H1 (cell line): Measurements from ENCODE around the gene SPIRE2. TPM values are rescaled to one million over a fixed set of nuclear protein-coding genes. Genes with fewer than 3 reads are reported as not detected.

Source experiments
- CTCF ChIA-PET: fragments of 300-600 bp; sonication (Branson Sonifier 250); formaldehyde crosslinking; loops from one replicate; lab custom pipeline; 2021; ENCODE audit not compliant: partially characterized antibody; lab: Charles Lee
- POLR2A ChIA-PET: fragments of 300-600 bp; sonication (Branson Sonifier 250); formaldehyde crosslinking; loops from one replicate; lab custom pipeline; 2021; ENCODE audit warnings: inconsistent platforms; ENCODE audit not compliant: partially characterized antibody; lab: Charles Lee
- DNase-seq, 2 experiments: peaks; one replicate each; pipeline versions ENCODE4 v3.0.0 to v3.0.0-alpha.2; 2010 to 2022; ENCODE audit warnings: low spot score in 2 of 2, low read depth in 1 of 2, mixed read lengths in 1 of 2
- FAIRE-seq: peaks from 2 replicates; lab custom pipeline; 2011; peaks lifted over from hg19 to GRCh38; lab: Jason Lieb, UNC
- H2AFZ ChIP-seq: 2 replicates; pipeline ENCODE4 v1.8.1; 2012; ENCODE audit warnings: low read length, inconsistent platforms
- H2AK5ac ChIP-seq: 2 replicates; pipeline ENCODE4 v1.6.1; 2013; ENCODE audit warnings: low read depth, low read length
- H2BK120ac ChIP-seq: replicated peaks from 2 replicates; pipeline ENCODE3; 2013; ENCODE audit warnings: low read depth, low read length, inconsistent platforms
- H2BK12ac ChIP-seq: 2 replicates; pipeline ENCODE4 v1.6.1; 2013; ENCODE audit warnings: low read depth, low read length
- H2BK15ac ChIP-seq: 2 replicates; pipeline ENCODE4 v1.6.1; 2013; ENCODE audit warnings: low read length
- H2BK20ac ChIP-seq: 2 replicates; pipeline ENCODE4 v1.6.1; 2013; ENCODE audit warnings: low read length
- H2BK5ac ChIP-seq: 2 replicates; pipeline ENCODE4 v1.6.1; 2013; ENCODE audit warnings: low read depth, low read length
- H3K14ac ChIP-seq: 2 replicates; pipeline ENCODE4 v1.6.1; 2013; ENCODE audit warnings: inconsistent platforms; ENCODE audit not compliant: insufficient read length
- H3K18ac ChIP-seq: 2 replicates; pipeline ENCODE4 v1.6.1; 2013; ENCODE audit warnings: low read length; ENCODE audit errors: extremely low read depth
- H3K23ac ChIP-seq: 2 replicates; pipeline ENCODE4 v1.6.1; 2013; ENCODE audit warnings: inconsistent platforms; ENCODE audit not compliant: insufficient read length
- H3K23me2 ChIP-seq: 2 replicates; pipeline ENCODE4 v1.6.1; 2013; ENCODE audit warnings: low read depth, low read length
- H3K27ac ChIP-seq: 2 replicates; pipeline ENCODE4 v1.6.1; 2011; ENCODE audit warnings: low read depth, low read length, inconsistent platforms
- H3K27me3 ChIP-seq, 4 experiments: replicated peaks in 1 of 4; 1 replicate in 1 of 4; 2 replicates in 3 of 4; pipeline versions ENCODE4 v1.6.1 to v1.8.1; 2011 to 2013; ENCODE audit warnings: low read length in 3 of 4, mild to moderate bottlenecking in 3 of 4, inconsistent platforms in 2 of 4, mixed read lengths in 2 of 4, moderate library complexity in 1 of 4; ENCODE audit not compliant: control insufficient read depth in 3 of 4, insufficient read depth in 3 of 4; ENCODE audit errors: extremely low read depth in 1 of 4
- H3K36me3 ChIP-seq, 4 experiments: 2 replicates each; pipeline versions ENCODE4 v1.6.1 to v1.8.1; 2011 to 2013; ENCODE audit warnings: mild to moderate bottlenecking in 4 of 4, low read length in 3 of 4, moderate library complexity in 2 of 4, control low read depth in 1 of 4, inconsistent platforms in 1 of 4; ENCODE audit not compliant: insufficient read depth in 4 of 4, control insufficient read depth in 2 of 4
- H3K4ac ChIP-seq: replicated peaks from 2 replicates; pipeline ENCODE3; 2013; ENCODE audit warnings: low read length, low read depth, mixed read lengths, inconsistent platforms; ENCODE audit not compliant: insufficient read length
- H3K4me1 ChIP-seq, 4 experiments: replicated peaks in 1 of 4; 1 replicate in 1 of 4; 2 replicates in 3 of 4; pipeline versions ENCODE4 v1.6.1 to v1.8.1; 2011 to 2013; ENCODE audit warnings: low read length in 3 of 4, inconsistent platforms in 2 of 4, mixed read lengths in 1 of 4; ENCODE audit not compliant: insufficient read depth in 4 of 4, control insufficient read depth in 3 of 4
- H3K4me2 ChIP-seq, 2 experiments: 2 replicates each; pipeline versions ENCODE4 v1.6.1 to v1.8.1; 2011 to 2013; ENCODE audit warnings: low read depth in 2 of 2, low read length in 2 of 2, control low read depth in 1 of 2, inconsistent platforms in 1 of 2, mild to moderate bottlenecking in 1 of 2; ENCODE audit not compliant: insufficient read depth in 1 of 2
- H3K4me3 ChIP-seq, 4 experiments: fragments of 200-600, 300-600 bp in 1 of 4; sonication (generic), shearing (Covaris generic), sonication (Bioruptor Twin) in 1 of 4; 2 replicates each; pipeline versions ENCODE4 v1.5.1 to v1.8.1; 2011 to 2016; ENCODE audit warnings: low read length in 4 of 4, low read depth in 3 of 4, control low read depth in 2 of 4, inconsistent platforms in 2 of 4, mild to moderate bottlenecking in 2 of 4, mixed read lengths in 1 of 4, moderate library complexity in 1 of 4; ENCODE audit not compliant: insufficient read depth in 2 of 4; ENCODE audit errors: extremely low read depth in 1 of 4
- H3K56ac ChIP-seq: replicated peaks from 2 replicates; pipeline ENCODE3; 2013; ENCODE audit warnings: low read depth, mild to moderate bottlenecking, mixed read lengths, low read length, inconsistent platforms; ENCODE audit not compliant: insufficient read length
- H3K79me1 ChIP-seq: 2 replicates; pipeline ENCODE4 v1.6.1; 2013; ENCODE audit warnings: low read depth, low read length, control low read depth
- H3K79me2 ChIP-seq, 2 experiments: 2 replicates each; pipeline versions ENCODE4 v1.6.1 to v1.8.1; 2012 to 2013; ENCODE audit warnings: low read length in 2 of 2, mild to moderate bottlenecking in 2 of 2, inconsistent platforms in 1 of 2; ENCODE audit not compliant: insufficient read depth in 2 of 2, control insufficient read depth in 1 of 2
- H3K9ac ChIP-seq, 4 experiments: replicated peaks in 1 of 4; 1 replicate in 1 of 4; 2 replicates in 3 of 4; pipeline versions ENCODE4 v1.6.1 to v1.8.1; 2011 to 2013; ENCODE audit warnings: low read depth in 3 of 4, low read length in 3 of 4, control low read depth in 2 of 4, mild to moderate bottlenecking in 2 of 4, moderate library complexity in 2 of 4, inconsistent platforms in 1 of 4; ENCODE audit errors: extremely low read depth in 1 of 4
- H3K9me3 ChIP-seq, 2 experiments: 2 replicates each; pipeline versions ENCODE4 v1.6.1 to v1.8.1; 2012 to 2013; ENCODE audit warnings: mild to moderate bottlenecking in 2 of 2, moderate library complexity in 2 of 2, control low read depth in 1 of 2, inconsistent platforms in 1 of 2, low read depth in 1 of 2, low read length in 1 of 2, mixed read lengths in 1 of 2; ENCODE audit not compliant: insufficient read depth in 2 of 2
- H4K20me1 ChIP-seq, 2 experiments: replicated peaks in 1 of 2; 2 replicates each; pipeline versions ENCODE3 to v1.8.1; 2011 to 2013; ENCODE audit warnings: inconsistent platforms in 2 of 2, low read length in 2 of 2, mild to moderate bottlenecking in 1 of 2; ENCODE audit not compliant: insufficient read depth in 2 of 2, control insufficient read depth in 1 of 2
- H4K5ac ChIP-seq: 2 replicates; pipeline ENCODE4 v1.6.1; 2013; ENCODE audit warnings: low read length, low read depth, mixed read lengths, inconsistent platforms; ENCODE audit not compliant: insufficient read length
- H4K8ac ChIP-seq: 2 replicates; pipeline ENCODE4 v1.8.0; 2013; ENCODE audit warnings: mild to moderate bottlenecking, moderate library complexity, low read length, inconsistent platforms; ENCODE audit not compliant: insufficient read depth; ENCODE audit errors: extremely low read depth
- H4K91ac ChIP-seq: replicated peaks from 2 replicates; pipeline ENCODE3; 2013; ENCODE audit warnings: low read length, mixed read lengths, inconsistent platforms; ENCODE audit not compliant: insufficient read length
- BRCA1 ChIP-seq: IDR thresholded peaks from 2 replicates; pipeline ENCODE4 v1.6.1; 2012; ENCODE audit warnings: low read depth, low read length, improper control_type of control experiment
- CREB1 ChIP-seq: IDR thresholded peaks from 2 replicates; pipeline ENCODE4 v1.6.1; 2012; ENCODE audit warnings: inconsistent platforms
- EP300 ChIP-seq, 2 experiments: IDR thresholded peaks; 1 replicate in 1 of 2; 2 replicates in 1 of 2; pipeline ENCODE4 v1.6.1; 2011 to 2012; ENCODE audit warnings: low read depth in 2 of 2, low read length in 2 of 2, mild to moderate bottlenecking in 2 of 2, borderline replicate concordance in 1 of 2, inconsistent platforms in 1 of 2, moderate library complexity in 1 of 2
- GABPA ChIP-seq: IDR thresholded peaks from 2 replicates; pipeline ENCODE4 v1.6.1; 2011; ENCODE audit warnings: mild to moderate bottlenecking, low read length, moderate library complexity, borderline replicate concordance; ENCODE audit not compliant: insufficient read depth
- HDAC6 ChIP-seq: IDR thresholded peaks from one replicate; pipeline ENCODE4 v1.7.1; 2012; ENCODE audit warnings: low read depth, mild to moderate bottlenecking, inconsistent platforms, low read length, moderate library complexity
- JUND ChIP-seq: IDR thresholded peaks from 2 replicates; pipeline ENCODE4 v1.6.1; 2011; ENCODE audit warnings: mild to moderate bottlenecking, improper control_type of control experiment, low read length
- POU5F1 ChIP-seq: IDR thresholded peaks from 2 replicates; pipeline ENCODE4 v1.6.1; 2011; ENCODE audit warnings: low read depth, mild to moderate bottlenecking, low read length, moderate library complexity
- RBBP5 ChIP-seq: IDR thresholded peaks from 2 replicates; pipeline ENCODE4 v1.7.1; 2012; ENCODE audit warnings: low read depth, mild to moderate bottlenecking, inconsistent platforms, low read length, moderate library complexity, borderline replicate concordance
- SP1 ChIP-seq: IDR thresholded peaks from 2 replicates; pipeline ENCODE4 v1.6.1; 2011; ENCODE audit warnings: low read depth, low read length
- SRF ChIP-seq: IDR thresholded peaks from 2 replicates; pipeline ENCODE4 v1.6.1; 2011; ENCODE audit warnings: mild to moderate bottlenecking, low read depth, low read length, moderate library complexity
- TEAD4 ChIP-seq: IDR thresholded peaks from 2 replicates; pipeline ENCODE4 v1.6.1; 2012; ENCODE audit warnings: low read depth, low read length, inconsistent platforms, mixed read lengths
- WGBS, 2 experiments: shearing (Covaris generic) in 1 of 2; methylation state at CpG; one replicate each; pipeline versions ENCODE4 v1.1.6 to v1.1.7; 2013 to 2015; ENCODE audit warnings: low lambda C conversion rate in 2 of 2, mixed read lengths in 2 of 2, inconsistent platforms in 1 of 2, low coverage in 1 of 2, missing lambda C conversion rate in 1 of 2; ENCODE audit not compliant: insufficient replicate concordance in 2 of 2, insufficient coverage in 1 of 2, insufficient read length in 1 of 2; ENCODE audit errors: extremely low coverage in 1 of 2, missing lambda C conversion rate in 1 of 2; 5-methylcytosine and 5-hydroxymethylcytosine counted together
- polyA plus RNA-seq, 7 experiments: library from polyadenylated mRNA; depleted of rRNA in 3 of 7; stranded (reverse) in 5 of 7; unstranded in 2 of 7; fragments of >200 nt in 5 of 7; fragments of 200-250 nt in 2 of 7; gene quantifications; 1 replicate in 5 of 7; 2 replicates in 1 of 7; 4 replicates in 1 of 7; pipeline versions ENCODE4 v1.2.1 to v1.2.3, GENCODE V29; 2011 to 2013; ENCODE audit warnings: missing spikeins in 2 of 7, mixed read lengths in 2 of 7
- total RNA-seq: library from RNA; stranded (reverse); fragmentation: NEBNext Ultra II Directional; extraction: Animal tissue kit (Norgen Biotek cat#: 25700); gene quantifications from 2 replicates; pipeline ENCODE4 v1.2.1, GENCODE V29; 2021
- TF ChIP-seq, protein P1 (sequence below): IDR thresholded peaks from 2 replicates; pipeline ENCODE4 v1.6.1; 2012; ENCODE audit warnings: inconsistent platforms

The SPIRE2 gene
- total and polyA plus RNA-seq, 2 of the 8 experiments (the other 6 are each of a cell fraction or from before 2014, with no cell fraction given): 7.4 to 15.4 TPM

DNA sequence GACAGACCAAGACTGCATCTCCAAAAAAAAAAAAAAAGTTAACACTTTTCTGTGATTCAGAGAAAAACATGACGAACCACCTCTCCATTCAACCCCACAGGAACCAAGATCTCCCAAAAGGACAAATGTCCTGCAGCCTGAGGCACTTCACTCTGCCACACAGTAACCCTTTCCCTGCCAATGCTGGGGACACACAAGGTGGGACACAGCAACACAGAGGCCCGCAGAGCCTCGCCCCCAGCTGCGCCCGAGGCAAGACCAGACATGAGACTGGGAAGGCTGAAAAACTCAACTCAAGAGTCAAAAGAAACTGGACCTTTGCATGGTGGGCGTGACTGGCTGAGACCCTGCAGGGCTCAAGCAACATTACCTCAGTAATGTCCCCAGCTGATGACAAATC is 45.8 kb upstream of the SPIRE2 start:
- Histone ChIP-seq H2AFZ (no peak overlapping the region), H2BK20ac (no peak overlapping the region), H2BK12ac (no peak overlapping the region), H3K36me3 (peaks cover 22 to 71% (median 50%) of the 10 kb centered on the region in 4 experiments), H3K79me1 (no peaks in the 10 kb centered on the region), H3K27ac (no peak overlapping the region), H3K9ac (no peak overlapping the region), H3K4me3 (no peak overlapping the region), H3K4me2 (no peak overlapping the region), H3K27me3 (no peaks in the 10 kb centered on the region), H2AK5ac (no peak overlapping the region), H3K23me2 (no peaks in the 10 kb centered on the region), H3K23ac (no peak overlapping the region), H3K14ac (no peak overlapping the region), H2BK15ac (no peak overlapping the region), H4K91ac (no peak overlapping the region), H3K18ac (no peak overlapping the region), H3K4ac (no peak overlapping the region), H3K56ac (no peak overlapping the region), H2BK120ac (no peak overlapping the region), H4K20me1 (peaks cover 4 to 5% of the 10 kb centered on the region in 2 experiments), H4K5ac (no peak overlapping the region), H3K9me3 (no peaks in the 10 kb centered on the region), H3K4me1 (peaks cover 0 to 6% (median 2%) of the 10 kb centered on the region in 4 experiments; a peak in 4 of 7 replicates), H3K79me2 (no peaks in the 10 kb centered on the region), H4K8ac (no peak overlapping the region), H2BK5ac (no peak overlapping the region)
- 94% methylated on average over 6 of the region's 6 CpGs; no CpG with 5 or more reads in 1 of the 2 experiments for WGBS, 2 experiments
- DNase-seq (no peak), FAIRE-seq (no peak)
- ChIA-PET CTCF (interaction anchor here (0.7 to 0.9 kb wide), 3 partner anchors 10 to 21 kb away, joined by 3 read pairs; no protein-coding TSS in a partner anchor), POLR2A (no interaction called here)
- TF ChIP-seq BRCA1 (no peak), SRF (no peak), TEAD4 (no peak), GABPA (no peak), RBBP5 (no peak), CREB1 (no peak), HDAC6 (no peak), POU5F1 (no peak), SP1 (no peak), JUND (no peak), EP300 (IDR thresholded peaks at IDR 0.05; ENCODE audit: borderline replicate concordance in 1 of 2, low read depth in 2 of 2, low read length in 2 of 2) (no peak)
- TF ChIP-seq, protein P1, sequence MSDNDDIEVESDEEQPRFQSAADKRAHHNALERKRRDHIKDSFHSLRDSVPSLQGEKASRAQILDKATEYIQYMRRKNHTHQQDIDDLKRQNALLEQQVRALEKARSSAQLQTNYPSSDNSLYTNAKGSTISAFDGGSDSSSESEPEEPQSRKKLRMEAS: no peak
